VCaP (cell line): ENCODE data around the gene HEPHL1.
"Not testable (repeated sequence)": the region's sequence is repeated elsewhere in the genome, so short reads cannot be mapped to it uniquely, and the experiment has no call there.

Experiments
- H3K27ac ChIP-seq: fragments of 450-650 bp; 2 replicates; pipeline ENCODE4 v1.5.1; 2017
- TF ChIP-seq, protein P1 (sequence below): fragments of 450-650 bp; conservative IDR thresholded peaks from 2 replicates; pipeline ENCODE4 v1.5.1; 2017; ENCODE audit warnings: mild to moderate bottlenecking, moderate library complexity

HEPHL1 gene, protein sequence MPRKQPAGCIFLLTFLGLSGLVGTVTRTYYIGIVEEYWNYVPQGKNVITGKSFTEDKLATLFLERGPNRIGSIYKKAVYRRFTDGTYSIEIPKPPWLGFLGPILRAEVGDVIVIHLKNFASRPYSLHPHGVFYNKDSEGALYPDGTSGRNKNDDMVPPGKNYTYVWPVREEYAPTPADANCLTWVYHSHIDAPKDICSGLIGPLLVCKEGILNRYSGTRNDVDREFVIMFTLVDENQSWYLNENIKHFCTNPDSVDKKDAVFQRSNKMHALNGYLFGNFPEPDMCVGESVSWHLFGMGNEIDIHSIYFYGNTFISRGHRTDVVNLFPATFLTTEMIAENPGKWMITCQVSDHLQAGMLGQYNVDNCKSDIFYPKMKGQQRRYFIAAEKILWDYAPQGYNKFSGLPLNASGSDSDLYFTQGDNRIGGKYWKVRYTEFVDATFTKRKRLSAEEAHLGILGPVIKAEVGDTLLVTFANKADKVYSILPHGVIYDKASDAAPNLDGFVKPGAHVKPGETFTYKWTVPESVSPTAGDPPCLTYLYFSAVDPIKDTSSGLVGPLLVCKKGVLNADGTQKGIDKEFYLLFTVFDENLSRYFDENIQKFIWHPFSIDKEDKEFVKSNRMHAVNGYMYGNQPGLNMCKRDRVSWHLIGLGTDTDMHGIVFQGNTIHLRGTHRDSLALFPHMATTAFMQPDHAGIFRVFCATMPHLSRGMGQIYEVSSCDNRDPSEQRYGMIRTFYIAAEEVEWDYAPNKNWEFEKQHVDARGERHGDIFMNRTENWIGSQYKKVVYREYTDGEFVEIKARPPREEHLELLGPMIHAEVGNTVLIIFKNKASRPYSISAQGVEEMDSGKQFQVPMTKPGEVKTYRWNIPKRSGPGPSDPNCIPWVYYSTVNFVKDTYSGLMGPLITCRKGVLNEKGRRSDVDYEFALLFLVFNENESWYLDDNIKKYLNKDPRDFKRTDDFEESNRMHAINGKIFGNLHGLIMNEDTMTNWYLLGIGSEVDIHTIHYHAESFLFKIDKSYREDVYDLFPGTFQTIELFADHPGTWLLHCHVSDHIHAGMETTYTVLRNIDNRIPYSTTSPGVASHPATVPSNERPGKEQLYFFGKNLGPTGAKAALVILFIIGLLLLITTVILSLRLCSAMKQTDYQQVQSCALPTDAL

DNA sequence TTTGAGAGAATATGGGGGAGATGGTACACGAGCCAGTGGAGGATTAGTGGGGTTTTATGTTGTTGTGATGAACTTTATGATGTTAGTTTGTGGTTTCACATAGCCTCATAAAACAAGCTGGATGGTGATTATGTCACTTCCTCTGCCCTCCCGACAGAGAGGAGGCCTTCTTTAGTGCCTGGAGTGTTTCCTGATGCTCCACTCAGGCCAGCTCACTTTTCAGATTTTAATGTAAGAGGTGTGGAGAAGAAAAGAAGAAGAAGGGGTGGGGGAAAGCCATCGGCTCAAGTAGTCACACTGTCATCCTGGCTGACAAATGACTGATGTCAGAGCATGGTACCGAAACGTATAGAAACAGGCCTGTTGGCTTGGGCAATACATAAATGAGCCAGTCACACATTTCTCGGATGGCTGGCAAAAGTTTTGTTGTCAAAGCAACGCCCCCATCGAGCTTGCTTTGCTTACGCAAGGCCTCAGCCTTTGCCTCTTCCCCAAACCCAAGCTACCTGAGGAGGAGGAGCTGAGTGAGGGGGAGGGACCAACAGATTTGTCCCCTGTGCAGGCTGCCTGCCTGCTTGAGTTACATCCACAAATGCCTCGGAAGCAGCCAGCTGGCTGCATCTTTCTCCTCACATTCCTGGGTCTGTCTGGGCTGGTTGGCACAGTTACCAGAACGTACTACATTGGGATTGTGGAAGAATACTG, at the start of gene HEPHL1:
HEPHL1 (plus strand) TSS at position 578 of the 705 bp plus-strand sequence; CDS start at position 593, 15 bp downstream.
- H3K27ac ChIP-seq, result no peak within 1 kb of the TSS
- TF ChIP-seq, protein P1, sequence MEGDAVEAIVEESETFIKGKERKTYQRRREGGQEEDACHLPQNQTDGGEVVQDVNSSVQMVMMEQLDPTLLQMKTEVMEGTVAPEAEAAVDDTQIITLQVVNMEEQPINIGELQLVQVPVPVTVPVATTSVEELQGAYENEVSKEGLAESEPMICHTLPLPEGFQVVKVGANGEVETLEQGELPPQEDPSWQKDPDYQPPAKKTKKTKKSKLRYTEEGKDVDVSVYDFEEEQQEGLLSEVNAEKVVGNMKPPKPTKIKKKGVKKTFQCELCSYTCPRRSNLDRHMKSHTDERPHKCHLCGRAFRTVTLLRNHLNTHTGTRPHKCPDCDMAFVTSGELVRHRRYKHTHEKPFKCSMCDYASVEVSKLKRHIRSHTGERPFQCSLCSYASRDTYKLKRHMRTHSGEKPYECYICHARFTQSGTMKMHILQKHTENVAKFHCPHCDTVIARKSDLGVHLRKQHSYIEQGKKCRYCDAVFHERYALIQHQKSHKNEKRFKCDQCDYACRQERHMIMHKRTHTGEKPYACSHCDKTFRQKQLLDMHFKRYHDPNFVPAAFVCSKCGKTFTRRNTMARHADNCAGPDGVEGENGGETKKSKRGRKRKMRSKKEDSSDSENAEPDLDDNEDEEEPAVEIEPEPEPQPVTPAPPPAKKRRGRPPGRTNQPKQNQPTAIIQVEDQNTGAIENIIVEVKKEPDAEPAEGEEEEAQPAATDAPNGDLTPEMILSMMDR, result no peak

DNA sequence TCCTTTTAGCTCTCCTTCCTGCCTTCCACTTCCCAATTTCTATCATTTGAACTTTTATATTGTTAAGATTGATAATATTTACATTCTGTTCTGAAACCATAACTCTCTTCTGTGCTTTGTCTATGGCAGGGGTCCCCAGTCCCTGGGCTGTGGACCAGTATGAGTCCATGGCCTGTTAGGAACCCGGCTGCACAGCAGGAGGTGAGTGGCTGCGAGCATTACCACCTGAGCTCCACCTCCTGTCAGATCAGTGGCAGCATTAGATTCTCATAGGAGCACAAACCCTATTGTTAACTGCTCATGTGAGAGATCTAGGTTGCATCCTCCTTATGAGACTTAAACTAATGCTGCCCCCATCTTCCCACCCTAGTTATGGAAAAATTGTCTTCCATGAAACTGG, 48.4 kb upstream of the HEPHL1 start:
- TF ChIP-seq, protein P1, result no peak
- no peak overlapping the region for H3K27ac ChIP-seq

DNA sequence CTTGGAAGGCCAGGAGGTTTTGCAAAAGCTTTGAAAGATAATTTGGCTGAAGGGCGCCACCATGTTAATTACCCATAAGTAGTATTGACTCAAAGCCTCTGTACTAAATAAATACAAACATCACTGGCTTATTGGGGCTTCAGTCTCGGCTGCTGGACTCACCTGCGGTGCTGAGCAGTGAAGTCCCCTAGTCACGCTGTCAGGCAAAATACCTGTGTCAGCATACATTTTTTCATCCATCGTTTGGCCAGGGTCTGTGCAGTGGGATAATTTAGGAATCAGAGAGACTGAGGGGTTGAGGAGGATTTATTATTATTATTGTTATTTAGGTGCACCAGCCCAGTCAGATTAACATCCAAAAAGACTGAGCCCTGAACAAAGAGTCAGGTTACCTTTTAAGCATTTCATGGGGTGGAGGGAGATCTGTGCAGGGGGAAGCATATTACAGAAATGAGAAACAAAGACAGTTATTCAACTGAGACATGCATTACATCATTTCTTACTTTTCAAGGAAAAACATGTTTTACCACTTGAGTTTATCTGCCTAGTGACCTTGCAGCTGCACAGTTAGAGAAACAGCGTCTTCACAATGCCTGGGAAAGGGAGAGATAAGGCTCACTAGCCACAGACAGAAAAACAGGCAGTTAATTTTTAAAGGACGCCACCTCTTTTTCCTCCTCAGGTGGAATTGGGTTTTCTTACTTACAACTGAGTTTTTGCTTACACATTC, 47.7 kb upstream of the HEPHL1 start:
- not testable (repeated sequence) for H3K27ac ChIP-seq

DNA sequence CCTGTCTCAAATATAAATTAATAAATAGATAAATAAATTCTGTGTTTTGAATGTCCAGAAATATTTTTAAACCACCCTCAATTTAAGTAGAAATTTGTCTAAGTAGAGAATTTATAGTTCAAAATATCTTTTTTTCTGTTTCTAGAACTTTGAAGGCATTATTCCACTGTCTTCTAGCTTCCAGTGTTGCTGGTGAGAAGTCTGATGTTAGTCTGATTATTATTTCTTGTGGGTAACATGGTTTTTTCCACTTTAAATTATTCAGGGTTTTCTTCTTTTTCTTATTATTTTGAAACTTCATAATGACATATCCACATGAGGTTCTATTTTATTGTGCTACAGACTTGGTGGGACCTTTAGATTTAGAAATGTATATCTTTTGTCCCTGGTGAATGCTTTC, 46.4 kb upstream of the HEPHL1 start:
- TF ChIP-seq, protein P1, result no peak
- no peak overlapping the region for H3K27ac ChIP-seq

DNA sequence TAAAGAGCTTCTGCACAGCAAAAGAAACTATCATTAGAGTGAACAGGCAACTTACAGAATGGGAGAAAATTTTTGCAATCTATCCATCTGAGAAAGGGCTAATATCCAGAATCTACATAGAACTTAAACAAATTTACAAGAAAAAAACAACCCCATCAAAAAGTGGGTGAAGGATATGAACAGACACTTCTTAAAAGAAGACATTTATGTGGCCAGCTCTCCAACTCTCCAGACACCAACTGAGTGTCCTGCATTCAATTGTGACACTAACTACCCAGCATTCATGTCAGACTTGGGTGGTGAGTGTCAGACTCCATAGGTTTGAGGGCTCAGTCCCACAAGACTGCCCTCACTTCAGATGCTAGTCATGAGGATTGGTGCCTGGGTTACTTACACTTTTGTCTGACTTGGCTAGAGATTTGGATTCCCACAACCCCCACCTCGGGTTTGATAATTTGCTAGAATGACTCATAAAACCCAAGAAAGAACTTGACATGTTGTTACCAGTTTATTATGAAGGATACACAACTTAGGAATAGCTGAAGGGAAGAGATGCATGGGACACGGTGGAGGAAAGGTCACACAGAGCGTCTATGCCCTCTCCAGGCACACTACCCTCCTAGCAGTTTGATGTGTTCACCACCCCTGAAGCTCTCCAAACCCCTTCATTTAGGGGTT, 44.4 kb upstream of the HEPHL1 start:
- not testable (repeated sequence) for H3K27ac ChIP-seq

DNA sequence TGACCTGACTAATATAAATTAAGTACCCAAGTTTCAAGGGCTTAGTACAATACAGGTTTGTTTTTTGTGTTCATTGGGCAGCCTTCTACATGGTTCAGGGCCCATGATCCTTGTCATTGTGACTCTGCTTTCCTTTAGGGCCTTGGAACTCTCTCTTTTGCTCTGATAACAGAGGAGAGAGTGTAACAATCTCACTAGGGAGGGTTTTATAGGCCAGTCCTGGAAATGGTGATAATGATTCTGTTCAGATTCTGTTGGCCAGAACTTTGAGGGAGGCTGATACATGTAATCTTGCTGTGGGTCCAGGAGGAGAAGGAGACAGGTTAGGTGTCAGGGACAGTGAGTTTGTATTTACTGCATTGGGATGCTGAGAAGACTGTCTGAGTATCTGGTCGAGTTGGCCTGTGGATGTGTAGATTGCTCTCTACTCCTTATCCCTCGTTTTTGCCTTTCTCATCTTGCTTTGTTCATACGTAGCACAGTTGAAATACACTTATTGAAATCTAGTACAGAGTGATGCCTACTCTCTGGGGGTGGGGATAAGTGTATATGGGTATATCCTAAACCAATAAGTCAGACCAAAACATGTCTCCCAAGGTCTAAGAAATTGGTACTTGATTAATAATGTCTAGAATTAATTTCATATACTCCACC, 37.5 kb upstream of the HEPHL1 start:
- TF ChIP-seq, protein P1, result no peak
- H3K27ac ChIP-seq, result no peak overlapping the region

DNA sequence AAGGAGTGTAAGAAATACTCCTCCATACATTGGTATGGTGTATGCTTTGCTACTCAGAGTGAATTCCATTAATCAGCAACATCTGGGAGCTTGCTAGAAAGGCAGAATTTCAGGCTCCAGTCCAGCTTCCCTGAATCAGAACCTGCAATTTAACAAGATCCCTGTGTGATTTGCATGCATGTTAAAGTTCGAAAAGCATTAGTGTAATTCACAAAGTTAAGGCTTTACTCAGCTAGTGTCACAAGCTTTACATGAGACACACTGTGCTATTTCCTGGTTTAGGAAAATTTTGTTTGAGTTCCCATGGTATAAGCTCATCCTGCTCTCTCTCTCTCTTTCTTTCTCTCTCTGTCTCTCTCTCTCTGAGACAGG, 37.0 kb upstream of the HEPHL1 start:
- no peak overlapping the region for H3K27ac ChIP-seq
- TF ChIP-seq, protein P1, result no peak
